Subcutaneous abdominal adipose tissue (tissue), 5 donors: ENCODE measurements around the gene TAOK2.
"Not testable (repeated sequence)": the region's sequence is repeated elsewhere in the genome, so short reads cannot be mapped to it uniquely, and the experiment has no call there.

ENCODE experiments used
- H3K27ac ChIP-seq: one replicate; pipeline ENCODE4 v1.7.0; 2013; ENCODE audit warnings: low read depth, mild to moderate bottlenecking, inconsistent platforms, low read length, moderate library complexity
- H3K27me3 ChIP-seq, 5 donors: one replicate each; pipeline ENCODE4 v1.7.0; 2013; ENCODE audit warnings: low read length in 5 of 5, inconsistent platforms in 1 of 5; ENCODE audit not compliant: control insufficient read depth in 5 of 5, insufficient read depth in 4 of 5
- H3K36me3 ChIP-seq, 5 donors: one replicate each; pipeline ENCODE4 v1.7.0; 2013; ENCODE audit warnings: low read length in 5 of 5; ENCODE audit not compliant: control insufficient read depth in 5 of 5, insufficient read depth in 5 of 5
- H3K4me1 ChIP-seq, 5 donors: one replicate each; pipeline ENCODE4 v1.7.0; 2013; ENCODE audit warnings: low read length in 5 of 5, mild to moderate bottlenecking in 3 of 5, moderate library complexity in 1 of 5; ENCODE audit not compliant: control insufficient read depth in 5 of 5, insufficient read depth in 5 of 5
- H3K4me3 ChIP-seq, 5 donors: one replicate each; pipeline ENCODE4 v1.7.0; 2013; ENCODE audit warnings: low read length in 5 of 5, low read depth in 1 of 5
- H3K9ac ChIP-seq, 5 donors: one replicate each; pipeline ENCODE4 v1.7.0; 2013; ENCODE audit warnings: low read length in 5 of 5, mild to moderate bottlenecking in 4 of 5, moderate library complexity in 3 of 5
- H3K9me3 ChIP-seq, 5 donors: one replicate each; pipeline ENCODE4 v1.7.0; 2013; ENCODE audit warnings: low read length in 5 of 5; ENCODE audit not compliant: control insufficient read depth in 5 of 5
- donor health status: healthy.
- donor health status: healthy.
- donor health status: healthy.
- donor health status: healthy.
- donor health status: healthy.

Gene TAOK2

DNA sequence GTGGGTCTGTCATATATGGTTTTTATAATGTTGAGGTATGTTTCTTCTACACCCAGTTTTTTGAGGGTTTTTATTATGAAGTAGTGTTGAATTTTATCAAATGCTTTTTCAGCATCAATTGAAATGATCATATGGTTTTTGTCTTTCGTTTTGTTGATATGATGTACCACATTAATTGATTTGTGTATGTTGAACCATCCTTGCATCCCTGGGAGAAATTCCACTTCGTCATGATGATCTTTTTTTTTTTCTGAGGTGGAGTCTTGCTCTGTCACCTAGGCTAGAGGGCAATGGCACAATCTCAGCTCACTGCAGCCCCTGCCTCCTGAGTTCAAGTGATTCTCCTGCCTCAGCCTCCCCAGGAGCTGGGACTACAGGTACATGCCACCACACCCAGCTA is 25.8 kb upstream of the TAOK2 start:
- Histone ChIP-seq H3K4me3 (no peak overlapping the region), H3K4me1 (no peaks in the 10 kb centered on the region), H3K9ac (no peak overlapping the region), H3K27me3 (peaks cover 0 to 2% (median 0%) of the 10 kb centered on the region in 5 donors), H3K36me3 (no peaks in the 10 kb centered on the region), H3K27ac (no peak overlapping the region), H3K9me3 (no peaks in the 10 kb centered on the region)

DNA sequence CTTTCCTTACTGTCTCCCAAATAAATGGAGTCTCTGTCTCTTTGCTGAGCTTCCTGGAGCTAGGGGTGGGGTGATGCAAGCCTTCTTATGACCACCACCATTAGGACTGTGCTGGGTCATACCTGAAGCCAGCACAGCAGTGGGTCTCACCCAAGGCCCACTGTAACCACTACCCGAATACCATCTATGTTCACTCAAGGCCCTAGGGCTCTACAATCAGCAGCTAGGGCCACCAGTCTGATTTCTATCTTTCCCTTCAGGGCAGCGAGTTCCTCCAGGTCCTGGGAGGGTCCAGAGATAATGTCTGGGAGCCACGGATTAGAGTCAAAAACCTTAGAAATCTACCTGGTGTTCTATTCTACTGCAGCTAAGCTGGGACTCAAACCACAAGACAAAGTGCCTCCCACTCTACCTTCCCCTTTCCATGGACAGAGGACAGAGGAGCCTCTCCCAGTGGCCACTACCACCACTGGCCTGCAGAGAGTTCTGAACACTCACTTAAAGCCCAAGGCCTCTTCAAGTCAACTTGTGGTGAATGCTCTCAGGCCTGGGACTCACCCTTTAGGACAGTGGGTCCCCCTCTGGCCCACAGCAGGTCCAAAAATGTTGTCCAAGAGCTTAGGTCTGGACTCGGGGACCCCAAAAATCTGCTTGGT is 22.7 kb upstream of the TAOK2 start:
- no peaks in the 10 kb centered on the region for H3K36me3 ChIP-seq
- H3K4me1 ChIP-seq: no peaks in the 10 kb centered on the region
- H3K27ac ChIP-seq: no peak overlapping the region
- H3K9me3 ChIP-seq: no peaks in the 10 kb centered on the region
- H3K4me3 ChIP-seq: no peak overlapping the region
- no peak overlapping the region for H3K9ac ChIP-seq
- H3K27me3 ChIP-seq: peaks cover 0 to 2% (median 0%) of the 10 kb centered on the region in 5 donors

DNA sequence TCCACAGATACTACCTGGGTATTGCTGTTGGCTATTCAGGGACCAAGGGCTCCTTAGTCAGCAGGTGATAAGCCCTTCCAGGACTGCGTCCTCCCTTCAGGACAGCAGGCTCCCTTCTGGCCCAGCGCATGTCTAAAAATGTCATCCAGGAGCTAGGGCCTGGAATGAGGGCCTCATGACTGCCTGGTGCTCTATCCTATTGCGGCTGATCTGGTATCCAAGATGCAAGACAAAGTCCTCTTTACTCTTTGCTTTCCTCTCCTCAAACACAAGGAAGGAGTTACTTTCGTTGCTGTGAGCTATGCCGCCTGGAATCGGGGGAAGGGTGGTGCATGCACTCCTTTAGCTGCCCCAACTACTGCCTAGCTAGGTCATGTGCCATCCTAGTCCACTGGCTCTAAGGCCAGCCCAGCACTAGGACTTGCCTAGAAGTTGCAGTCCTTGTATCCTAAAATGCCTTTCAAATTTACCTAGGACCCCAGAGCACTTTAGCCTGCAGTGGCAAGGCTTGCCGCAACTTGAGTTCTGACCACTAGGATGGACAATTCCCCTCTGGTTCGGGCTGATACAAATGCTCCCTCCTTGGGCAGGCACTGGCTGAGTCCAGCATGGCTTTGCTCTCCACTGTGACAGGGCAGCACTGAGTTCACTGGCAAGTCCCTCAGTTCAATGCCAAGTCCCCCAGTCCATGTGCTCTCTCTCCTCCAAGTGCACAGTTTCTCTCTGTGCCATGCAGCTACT is 21.9 kb upstream of the TAOK2 start:
- no peak overlapping the region for H3K27ac ChIP-seq
- H3K4me1 ChIP-seq: no peaks in the 10 kb centered on the region
- no peak overlapping the region for H3K9ac ChIP-seq
- H3K4me3 ChIP-seq: no peak overlapping the region
- no peaks in the 10 kb centered on the region for H3K36me3 ChIP-seq
- peaks cover 0 to 2% (median 0%) of the 10 kb centered on the region in 5 donors for H3K27me3 ChIP-seq
- no peaks in the 10 kb centered on the region for H3K9me3 ChIP-seq

DNA sequence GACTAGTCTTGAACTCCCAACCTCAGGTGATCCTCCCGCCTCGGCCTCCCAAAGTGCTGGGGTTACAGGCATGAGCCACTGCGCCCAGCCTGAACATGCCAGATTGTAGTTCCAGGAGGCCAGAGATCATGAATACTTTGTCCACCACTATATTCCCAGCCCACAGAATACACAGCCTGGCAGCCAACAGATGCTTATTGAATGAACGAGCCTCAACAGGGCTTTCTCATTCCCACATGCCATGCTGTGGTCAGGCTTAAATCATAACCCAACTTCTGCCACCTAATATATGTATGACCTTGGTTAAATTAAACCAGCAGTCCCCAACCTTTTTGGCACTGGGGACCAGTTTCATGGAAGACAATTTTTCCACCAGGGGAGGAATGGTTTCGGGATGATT is 14.9 kb upstream of the TAOK2 start:
- H3K4me1 ChIP-seq: peaks cover 3 to 21% (median 21%) of the 10 kb centered on the region in 5 donors
- H3K27ac ChIP-seq: no peak overlapping the region
- H3K9ac ChIP-seq: no peak overlapping the region
- H3K36me3 ChIP-seq: no peaks in the 10 kb centered on the region
- no peaks in the 10 kb centered on the region for H3K27me3 ChIP-seq
- no peak overlapping the region for H3K4me3 ChIP-seq
- H3K9me3 ChIP-seq: no peaks in the 10 kb centered on the region

DNA sequence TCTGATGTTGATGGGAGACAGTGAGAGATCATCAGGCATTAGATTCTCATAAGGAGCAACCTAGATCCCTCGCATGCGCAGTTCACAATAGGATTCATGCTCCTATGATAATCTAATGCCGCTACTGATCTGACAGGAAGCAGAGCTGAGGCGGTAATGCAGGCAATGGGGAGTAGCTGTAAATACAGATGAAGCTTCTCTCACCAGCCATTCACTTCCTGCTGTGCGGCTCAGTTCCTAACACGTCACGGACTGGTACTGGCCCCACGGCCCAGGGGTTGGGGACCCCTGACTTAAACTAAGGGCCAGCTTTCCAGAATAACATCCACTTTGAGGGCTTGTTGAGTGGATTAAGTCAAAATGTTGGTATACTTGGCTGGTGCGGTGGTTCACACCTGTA is 14.4 kb upstream of the TAOK2 start:
- Histone ChIP-seq H3K36me3 (no peaks in the 10 kb centered on the region), H3K9me3 (no peaks in the 10 kb centered on the region), H3K4me3 (no peak overlapping the region), H3K4me1 (peaks cover 3 to 21% (median 21%) of the 10 kb centered on the region in 5 donors), H3K27me3 (no peaks in the 10 kb centered on the region), H3K27ac (no peak overlapping the region), H3K9ac (no peak overlapping the region)

DNA sequence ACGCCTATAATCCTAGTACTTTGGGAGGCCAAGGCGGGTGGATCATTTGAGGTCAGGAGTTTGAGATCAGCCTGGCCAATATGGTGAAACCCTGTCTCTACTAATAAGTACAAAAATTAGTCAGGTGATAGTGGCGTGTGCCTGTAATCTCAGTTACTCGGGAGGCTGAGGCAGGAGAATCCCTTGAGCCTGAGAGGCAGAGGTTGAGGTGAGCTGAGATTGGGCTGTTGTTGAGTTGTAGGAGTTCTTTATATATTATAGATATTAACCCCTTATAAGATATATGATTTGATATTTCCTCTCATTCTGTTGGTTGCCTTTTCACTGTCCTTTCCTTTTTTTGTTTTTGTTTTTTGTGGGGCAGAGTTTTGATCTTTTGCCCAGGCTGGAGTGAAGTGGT is 13.8 kb upstream of the TAOK2 start:
- peaks cover 3 to 24% (median 21%) of the 10 kb centered on the region in 5 donors for H3K4me1 ChIP-seq
- not testable (repeated sequence) for H3K4me3 ChIP-seq, H3K9me3 ChIP-seq, H3K27ac ChIP-seq, H3K36me3 ChIP-seq, H3K9ac ChIP-seq, H3K27me3 ChIP-seq

DNA sequence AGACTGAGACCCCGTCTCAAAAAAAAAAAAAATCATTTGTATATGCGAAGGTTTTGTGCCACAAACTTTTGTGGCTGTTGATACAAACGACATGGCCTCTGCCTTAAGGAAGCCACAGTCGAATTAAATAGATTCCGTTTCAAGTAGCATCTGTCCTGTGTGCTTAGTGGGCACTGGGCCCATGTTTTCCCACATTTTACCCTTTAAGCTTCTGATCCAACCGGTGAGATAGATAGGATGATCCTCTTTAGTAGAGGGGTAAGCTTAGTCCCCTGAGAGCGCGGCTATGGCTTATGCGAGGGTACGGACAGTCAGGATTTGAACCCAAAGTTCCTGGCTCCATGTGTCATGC is 12.6 kb upstream of the TAOK2 start:
- peak overlapping the region; percentile 77 to 90 (median 83) for H3K4me3 ChIP-seq
- no peaks in the 10 kb centered on the region for H3K36me3 ChIP-seq
- peak overlapping the region; percentile 88 for H3K27ac ChIP-seq
- H3K9ac ChIP-seq: peak overlapping the region in 4 of 5 donors; percentile 68 to 78 (median 74)
- no peaks in the 10 kb centered on the region for H3K9me3 ChIP-seq
- H3K4me1 ChIP-seq: peaks cover 3 to 26% (median 24%) of the 10 kb centered on the region in 5 donors
- H3K27me3 ChIP-seq: no peaks in the 10 kb centered on the region

DNA sequence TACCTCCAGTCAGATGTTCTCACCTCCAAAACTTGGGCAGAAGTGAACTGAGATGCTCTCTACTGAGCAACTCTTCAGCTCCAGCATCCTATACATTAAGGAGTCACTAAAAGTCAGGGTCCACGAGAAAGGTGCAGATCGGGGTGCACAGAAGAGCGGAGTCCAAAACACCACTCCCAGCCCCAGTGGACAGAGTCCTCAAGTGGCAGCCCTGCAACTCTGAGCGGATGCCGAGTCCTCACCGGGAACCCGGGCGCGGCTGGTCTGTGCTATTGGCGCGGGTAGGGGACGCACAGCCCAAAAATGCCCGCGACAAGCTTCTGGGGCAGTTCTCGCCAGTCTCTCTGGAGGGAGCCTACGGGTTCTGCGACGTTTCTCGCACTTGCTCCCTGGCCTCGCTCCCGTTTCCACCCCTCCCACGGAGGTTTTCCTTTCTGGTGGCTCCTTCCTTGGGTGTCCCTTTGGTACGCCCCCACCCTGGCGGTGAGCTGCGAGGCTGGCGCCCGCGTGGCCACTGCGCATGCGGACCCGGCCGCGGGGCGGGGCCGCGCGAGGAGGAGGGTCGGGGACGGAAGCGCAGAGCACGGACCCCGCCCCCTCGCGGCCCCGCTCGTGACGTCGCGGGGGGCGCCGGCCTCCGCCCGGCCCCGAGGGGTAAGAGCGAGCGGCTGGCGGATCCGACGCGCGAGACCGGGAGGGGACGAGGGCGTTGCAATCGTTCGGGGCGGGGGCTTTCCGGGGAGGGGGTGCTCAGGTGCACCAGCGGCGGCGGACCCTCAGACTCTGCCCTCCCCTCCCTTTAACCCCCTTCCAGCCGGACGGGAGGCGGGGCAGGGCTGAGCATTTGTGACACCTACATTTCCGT is 12.0 kb upstream of the TAOK2 start, which contains the start of gene TMEM219:
TMEM219 (plus strand) TSS at position 601 of the 865 bp plus-strand sequence. CDS start 1,065 bp downstream, outside the sequence.
- Histone ChIP-seq H3K4me1 (peaks cover 3 to 26% (median 24%) of the 10 kb centered on the region in 5 donors), H3K9me3 (no peaks in the 10 kb centered on the region), H3K4me3 (peak within 1 kb of the TSS; percentile 77 to 97 (median 86)), H3K27ac (peak within 1 kb of the TSS; percentile 88), H3K27me3 (no peaks in the 10 kb centered on the region), H3K9ac (peak within 1 kb of the TSS; percentile 70 to 91 (median 84)), H3K36me3 (no peaks in the 10 kb centered on the region)

DNA sequence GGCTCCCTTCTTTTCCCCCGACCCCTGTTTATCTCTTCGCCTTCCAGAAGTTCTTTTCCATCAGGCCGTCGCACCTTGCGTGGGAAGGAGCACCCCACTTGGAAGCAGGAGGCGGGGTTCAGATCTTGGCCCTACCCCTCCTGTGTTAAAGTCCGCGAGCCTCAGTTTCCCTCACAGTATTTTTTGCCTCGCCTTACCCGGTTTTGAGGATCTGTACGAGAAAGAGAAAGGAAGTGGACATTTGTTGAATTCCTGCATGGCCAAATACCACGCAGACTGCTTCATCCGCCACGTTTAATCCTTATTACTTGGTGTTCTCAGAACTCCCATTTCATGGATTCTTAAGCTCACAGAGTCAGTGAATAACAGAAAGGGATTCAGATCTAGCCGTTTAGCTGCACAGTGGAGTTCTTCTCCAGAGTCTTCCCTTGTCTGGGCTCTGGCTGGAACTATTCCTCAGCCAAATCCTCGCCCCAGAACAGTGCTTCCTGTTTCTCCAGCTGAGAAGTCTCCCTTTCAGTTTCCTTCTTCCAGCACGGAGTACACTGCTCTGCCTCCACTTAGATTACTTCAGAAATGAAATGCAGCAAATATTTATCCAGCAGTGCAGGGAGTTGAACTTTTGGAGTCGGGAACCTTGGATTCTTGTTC is 11.2 kb upstream of the TAOK2 start:
- peak overlapping the region; percentile 88 for H3K27ac ChIP-seq
- peak overlapping the region; percentile 77 to 97 (median 86) for H3K4me3 ChIP-seq
- H3K27me3 ChIP-seq: no peaks in the 10 kb centered on the region
- H3K9ac ChIP-seq: peak overlapping the region; percentile 70 to 91 (median 84)
- H3K9me3 ChIP-seq: no peaks in the 10 kb centered on the region
- H3K36me3 ChIP-seq: no peaks in the 10 kb centered on the region
- H3K4me1 ChIP-seq: peaks cover 3 to 26% (median 24%) of the 10 kb centered on the region in 5 donors
